GM21723 (cell line): Measurements from ENCODE around the gene WWOX.

Source experiments
- ATAC-seq: cut with Tn5 transposase; IDR thresholded peaks from one replicate; pipeline ENCODE4 v1.9.1; 2021; ENCODE audit warnings: mild to moderate bottlenecking, moderate library complexity; ENCODE audit not compliant: unreplicated experiment

The WWOX gene

DNA sequence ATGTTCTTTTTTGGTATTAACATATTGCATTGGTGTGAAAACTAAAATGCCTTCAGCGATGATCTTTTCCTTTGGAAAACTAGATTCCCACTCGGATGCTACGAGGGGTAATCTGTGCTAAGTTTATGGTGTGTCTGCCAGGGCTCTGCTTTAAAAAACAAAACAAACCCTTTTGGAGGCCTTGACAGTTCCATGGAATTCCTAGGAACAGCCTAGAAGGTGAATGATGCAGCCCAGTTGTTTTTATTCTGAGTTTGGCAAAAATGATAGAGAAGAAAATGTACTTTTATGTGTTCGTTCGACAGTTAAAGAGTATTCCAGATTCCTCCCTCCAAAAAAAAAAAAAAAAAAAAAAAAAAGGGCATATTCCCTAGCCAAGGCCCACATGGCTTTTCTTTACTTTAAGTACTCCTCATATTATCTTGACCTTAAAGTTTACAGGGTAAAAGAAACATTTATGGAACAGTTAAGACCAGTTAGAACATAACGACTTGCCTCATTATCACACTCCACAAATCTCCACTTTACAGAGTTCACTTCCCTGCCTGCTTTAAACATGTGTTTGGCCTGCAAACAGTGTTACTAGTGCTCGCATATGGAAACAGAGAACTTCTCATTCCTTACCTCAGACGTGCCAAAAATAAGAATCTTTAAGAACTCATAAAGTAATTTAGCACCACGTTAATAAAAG lies 159.1 kb downstream of the WWOX start:
- no peak for ATAC-seq

DNA sequence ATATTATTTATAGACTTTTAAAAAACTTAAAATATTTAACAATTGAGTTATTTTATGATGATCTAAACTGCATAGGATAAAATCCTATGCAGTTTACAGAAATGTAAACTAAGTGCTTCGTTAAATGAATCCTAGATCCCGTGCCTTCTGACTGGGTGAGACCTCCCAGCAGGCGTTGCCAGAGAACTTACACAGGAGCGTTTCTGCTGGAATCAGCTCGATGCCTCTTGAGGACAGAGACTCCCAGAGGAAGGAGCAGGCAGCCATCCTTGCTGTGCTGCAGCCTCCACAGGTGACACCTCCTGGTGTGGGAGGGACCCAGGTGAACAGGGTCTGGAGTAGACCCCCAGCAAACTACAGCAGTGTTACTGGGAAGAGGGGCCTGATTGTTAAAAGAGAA lies 160.4 kb downstream of the WWOX start:
- no peak for ATAC-seq

DNA sequence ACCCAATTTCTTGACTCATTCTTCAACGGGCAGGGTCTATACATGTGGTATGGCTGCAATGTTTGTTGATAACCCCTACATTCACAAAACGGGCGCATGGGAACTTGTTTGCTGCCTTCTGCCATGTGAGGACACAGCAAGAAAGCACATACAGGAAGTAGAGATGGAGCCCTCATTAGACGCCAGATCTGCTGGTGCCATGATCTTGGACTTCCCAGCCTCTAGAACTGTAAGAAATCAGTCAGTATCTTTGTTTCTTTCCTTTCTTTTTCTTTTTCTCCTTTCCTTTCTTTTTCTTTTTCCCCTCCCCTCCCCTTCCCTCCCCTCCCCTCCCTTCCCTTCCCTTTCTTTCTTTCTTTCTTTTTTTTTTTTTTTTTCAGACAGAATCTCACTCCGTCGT lies 165.2 kb downstream of the WWOX start:
- no peak for ATAC-seq

DNA sequence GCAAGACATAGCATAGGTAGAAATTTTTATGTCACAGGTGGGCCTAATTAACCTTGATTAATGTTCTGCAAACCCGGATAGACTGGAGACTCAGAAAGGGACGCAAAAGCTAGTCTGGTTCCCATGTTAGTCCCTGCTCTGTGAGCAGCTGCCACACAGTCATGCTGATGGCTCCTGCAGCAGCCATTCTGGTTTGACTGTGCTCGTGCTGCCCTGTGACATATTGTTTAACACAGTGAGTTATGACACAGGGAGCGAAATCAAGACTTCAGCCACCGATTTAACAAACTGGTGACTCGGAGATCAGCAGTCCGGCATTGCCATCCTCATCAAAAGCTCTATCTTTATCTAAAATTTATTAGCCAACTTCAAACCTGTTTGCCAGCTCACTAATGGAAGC lies 169.8 kb downstream of the WWOX start:
- no peak for ATAC-seq

DNA sequence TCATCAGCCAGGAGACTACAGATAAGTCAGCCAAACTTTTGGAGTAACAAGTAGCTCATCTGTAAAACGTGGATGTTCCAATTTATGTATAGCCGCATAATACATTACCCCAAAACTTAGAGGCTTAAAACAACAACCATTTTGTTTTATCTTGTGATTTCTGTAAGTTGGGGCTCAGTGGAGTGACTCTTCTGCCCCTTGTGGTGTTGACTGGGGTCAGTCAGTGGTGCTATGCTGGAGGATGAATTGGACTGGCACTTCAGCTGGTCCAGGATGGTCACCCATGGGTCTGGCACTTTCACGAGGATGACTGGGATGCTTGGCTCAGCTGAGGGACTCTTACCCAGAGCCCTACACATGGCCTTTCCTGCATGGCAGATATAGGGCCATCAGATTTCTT lies 172.5 kb downstream of the WWOX start:
- no peak for ATAC-seq

DNA sequence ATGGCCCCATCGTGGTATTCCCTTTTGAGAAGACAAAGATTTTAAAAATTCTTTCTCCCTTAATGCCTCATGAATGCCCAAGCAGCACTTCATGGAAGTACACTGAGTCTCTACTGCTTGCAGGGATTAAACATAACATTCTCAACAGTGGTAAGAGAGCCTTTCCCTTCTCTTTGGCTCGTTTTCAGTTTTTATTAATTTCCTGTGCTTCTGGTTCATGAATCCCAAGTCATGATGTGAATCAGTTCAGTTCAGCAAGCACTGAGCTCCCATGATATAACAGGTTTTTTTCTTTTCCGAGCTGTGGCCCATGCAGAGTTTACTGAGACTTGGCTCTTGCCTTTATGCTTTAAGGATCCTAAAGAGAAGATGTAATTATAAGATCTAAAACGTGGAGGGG lies 175.3 kb downstream of the WWOX start:
- no peak for ATAC-seq

DNA sequence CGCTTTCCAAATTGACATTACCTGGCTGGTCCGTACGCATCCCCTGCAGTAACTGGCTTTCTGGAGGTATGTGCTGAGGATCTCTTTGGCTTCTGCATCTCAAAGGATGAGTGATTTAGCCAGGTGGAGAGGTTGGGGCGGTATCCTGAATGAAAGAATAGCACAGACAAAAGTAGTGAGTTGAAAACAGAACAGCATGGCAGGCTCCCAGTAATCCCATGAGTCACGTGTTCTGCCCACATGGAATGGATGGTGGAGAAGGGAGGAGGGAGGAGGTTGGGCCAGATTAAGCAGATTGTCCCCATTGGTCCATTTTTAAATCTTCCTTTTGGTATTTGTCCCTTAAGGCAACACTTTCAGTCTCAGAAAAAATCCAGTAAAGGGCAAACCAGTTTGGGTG lies 176.0 kb downstream of the WWOX start:
- no peak for ATAC-seq

DNA sequence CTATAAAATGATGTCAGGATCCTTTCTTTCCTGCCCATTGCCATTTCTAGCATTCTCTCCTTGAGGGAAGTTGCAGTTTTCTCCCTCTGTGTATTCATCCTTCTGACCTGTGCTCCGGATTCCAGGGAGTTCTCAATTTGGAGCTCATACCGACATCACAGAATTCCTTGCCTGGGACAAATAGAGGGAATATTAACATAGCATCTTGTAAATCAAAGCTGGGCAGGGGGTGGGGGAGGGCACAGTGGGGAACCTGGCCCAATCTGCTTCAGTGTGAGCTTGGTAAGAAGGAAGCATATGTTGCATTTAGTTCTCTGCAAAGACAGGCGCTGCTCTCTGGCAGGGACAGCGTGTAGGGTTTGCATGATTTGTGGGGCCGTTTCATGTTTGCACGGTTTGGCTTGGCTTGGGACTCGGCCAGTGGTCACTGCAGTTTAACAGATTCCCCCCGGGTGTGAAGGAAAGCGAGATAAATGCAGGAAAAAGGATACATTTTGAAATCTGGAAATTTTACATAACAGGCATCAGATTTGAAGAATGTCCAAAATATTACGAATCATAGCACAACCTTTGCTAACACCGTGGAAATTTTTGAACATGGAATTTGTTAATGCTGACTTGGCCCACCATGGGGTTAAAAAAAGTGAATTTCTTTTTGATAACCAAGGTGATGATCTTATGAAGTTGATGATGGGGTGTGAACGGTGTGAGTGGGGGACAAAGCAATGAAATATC lies 178.0 kb downstream of the WWOX start:
- no peak for ATAC-seq

DNA sequence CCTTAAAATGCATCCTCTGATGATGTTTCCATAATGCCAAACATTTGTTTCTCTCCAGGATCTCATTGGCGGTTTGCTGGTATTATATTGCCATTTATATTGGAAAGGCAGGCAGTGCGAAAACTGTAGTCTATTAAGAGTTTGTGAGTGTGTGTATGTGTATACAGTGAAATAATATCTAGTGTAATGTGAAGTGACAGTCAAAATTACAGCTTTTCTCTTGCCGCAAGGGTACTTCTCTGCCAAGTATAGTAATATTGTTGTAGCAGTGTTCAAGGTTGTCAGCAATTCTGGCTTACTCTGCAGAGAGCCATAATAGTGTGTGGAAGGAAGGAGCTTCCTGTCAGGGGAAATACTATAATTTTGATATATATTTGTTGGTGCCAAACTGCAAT lies 178.6 kb downstream of the WWOX start:
- ATAC-seq: no peak

DNA sequence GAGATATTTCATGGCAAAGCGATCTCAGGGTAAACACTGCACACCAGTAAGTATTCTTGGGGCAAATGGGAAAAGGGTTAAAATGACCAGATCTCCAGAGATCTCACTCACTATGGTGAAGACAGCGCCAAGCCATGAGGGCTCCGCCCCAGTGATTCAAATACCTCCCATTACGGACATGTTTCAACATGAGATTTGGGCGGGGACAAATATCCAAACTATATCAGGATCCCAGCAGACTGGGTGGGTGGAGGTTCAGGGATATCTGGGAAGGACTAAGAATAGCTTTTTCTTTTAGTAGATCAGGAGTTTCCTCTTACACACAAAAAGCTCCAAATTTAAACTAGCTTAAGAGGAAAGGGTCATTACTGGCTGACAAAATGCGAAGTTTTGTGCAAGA lies 181.7 kb downstream of the WWOX start:
- no peak for ATAC-seq

DNA sequence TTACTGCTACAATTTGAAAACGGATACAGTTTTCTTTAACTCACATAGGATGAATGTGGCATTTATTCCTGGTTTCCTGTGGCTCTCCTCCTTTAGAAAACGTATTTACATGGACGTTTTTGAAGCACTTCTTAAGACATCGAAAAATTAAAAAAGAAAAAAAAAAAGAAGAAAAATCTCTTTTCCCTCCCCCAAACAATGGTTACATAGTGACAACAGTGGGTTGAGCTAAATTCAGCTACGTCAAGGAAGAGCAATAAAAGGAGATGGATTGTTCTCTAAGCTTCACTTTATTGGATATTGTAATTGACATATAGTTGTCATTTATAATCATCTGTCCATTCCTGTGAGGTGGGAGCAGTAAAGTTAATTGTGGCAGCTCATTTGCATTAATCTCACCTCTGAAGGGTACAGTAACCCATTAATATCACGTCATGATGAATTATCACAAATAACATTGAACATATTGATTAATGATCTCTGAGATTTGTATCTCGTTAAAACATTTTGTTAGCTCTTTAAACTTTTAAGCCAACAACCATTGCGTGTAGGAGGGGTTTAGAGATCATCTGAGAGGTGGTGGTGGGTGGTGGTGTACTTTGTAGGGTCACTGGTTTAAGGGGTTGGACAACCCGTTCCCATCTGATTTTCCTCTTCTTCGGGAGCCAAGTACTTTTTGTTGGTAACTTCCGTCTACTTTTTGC lies 184.2 kb downstream of the WWOX start:
- ATAC-seq: no peak

DNA sequence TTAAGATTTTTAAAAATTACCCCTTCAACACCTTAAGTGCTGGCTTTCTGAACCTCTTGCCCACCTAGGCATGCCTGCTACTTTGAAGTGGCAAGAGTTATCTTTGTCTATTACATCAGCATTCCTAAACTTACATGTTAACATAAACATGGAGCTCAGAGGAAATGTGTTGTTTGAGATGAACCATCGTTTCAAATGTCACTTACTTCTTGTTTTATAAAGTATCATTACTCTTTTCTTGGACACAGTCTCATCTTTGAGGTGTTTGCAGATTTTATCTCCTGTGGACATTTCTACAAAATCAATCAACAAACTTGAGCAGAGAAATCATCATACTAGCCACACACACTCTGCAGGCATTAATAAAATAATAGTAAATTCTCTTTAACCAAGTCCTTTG lies 184.9 kb downstream of the WWOX start:
- ATAC-seq: no peak

DNA sequence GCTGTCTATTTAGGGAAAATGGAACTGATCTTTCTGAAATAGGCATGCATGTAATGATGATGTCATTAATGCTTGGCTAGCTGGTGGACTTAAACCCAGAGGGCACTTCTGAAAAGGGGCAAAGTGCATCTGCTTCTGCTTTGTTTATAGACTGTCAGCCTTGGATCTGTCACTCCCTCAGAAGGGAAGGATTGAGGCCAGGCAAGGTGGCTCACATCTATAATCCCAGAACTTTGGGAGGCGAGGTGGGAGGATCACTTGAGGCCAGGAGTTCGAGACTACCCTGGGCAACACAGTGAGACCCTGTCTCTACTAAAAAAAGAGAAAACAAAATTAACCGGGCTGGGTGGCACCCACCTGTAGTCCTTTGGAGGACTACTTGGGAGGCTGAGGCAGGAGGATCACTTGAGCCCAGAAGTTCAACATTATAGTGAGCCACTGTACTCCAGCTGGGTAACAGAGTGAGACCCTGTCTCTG lies 185.5 kb downstream of the WWOX start:
- ATAC-seq: no peak

DNA sequence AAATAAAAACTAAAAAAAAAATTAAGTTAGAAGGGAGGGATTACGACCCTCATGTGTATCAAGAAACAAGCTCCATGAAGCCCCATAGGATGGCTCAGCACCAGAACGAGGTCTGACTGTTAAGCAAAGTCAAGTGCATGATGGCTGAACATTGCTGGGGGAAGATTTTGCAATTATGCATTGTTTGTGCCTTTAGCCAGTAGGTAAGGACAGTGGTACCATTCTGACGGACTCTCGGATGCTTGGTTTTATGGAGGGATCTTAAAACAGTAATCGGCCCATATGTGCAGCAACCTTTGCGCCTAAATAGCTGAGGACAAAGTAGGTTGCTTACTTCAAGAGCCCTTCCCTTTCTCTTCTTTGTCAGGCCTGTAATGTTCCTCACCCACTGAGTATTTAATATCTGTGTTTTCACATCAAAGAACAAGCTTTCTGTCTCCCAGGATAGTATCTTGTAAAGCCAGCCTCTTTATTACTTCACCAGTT lies 186.0 kb downstream of the WWOX start:
- no peak for ATAC-seq

DNA sequence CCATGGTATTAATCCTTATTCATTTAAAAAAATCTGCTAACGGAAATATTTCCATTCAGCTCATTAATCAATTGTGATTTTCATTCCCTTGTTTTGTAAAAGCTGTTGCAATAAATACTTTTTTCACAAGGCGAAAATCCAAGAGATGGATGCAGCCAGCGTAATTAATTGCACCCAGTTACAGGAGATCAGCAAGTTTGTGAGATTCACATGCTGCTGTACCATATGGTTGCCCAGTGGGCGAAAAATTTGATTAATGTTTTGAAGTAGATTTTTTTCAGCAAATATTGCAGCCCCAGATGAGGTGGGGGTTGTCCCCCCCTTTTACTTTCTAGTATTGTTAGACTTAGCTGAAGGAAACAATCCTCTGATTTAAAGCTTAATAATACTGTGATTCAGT lies 186.6 kb downstream of the WWOX start:
- no peak for ATAC-seq

DNA sequence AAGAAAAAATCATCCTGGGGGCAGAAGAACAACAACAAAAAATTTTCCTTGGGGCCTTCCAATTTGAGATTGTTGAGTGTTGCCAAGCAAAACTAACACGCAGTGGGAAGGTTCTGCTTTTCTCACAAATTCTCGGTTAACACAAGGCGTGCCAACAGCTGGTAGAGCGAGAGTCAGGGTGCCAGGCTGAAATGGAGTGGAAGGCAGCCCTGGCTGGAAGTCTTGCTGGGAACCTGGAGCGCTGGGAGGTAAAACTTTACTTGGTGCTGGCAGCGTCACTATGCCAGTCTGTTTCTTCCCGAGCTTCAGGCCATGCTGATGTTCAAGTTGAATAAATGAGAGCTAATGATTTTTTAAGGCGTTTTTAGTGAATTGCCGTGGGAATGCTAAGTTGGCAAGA lies 189.4 kb downstream of the WWOX start:
- no peak for ATAC-seq

DNA sequence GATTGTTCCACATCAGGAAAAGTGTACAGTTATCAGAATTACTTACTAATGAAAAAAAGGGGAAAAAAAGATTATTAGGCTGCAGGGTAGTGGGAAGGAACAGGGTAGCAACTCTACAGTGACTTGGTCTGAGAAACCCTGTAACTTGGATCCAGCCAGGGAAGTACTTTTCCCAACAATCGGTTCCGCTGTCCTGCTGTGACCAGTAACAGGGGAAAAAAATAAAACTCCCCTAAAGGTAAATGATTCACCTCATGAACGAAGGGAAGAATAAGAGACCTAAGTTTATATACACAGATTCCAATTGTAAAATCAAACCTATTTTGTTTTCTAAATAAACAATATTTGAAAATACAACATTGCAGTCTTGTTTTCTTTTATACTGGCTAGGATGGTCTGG lies 189.9 kb downstream of the WWOX start:
- ATAC-seq: no peak

DNA sequence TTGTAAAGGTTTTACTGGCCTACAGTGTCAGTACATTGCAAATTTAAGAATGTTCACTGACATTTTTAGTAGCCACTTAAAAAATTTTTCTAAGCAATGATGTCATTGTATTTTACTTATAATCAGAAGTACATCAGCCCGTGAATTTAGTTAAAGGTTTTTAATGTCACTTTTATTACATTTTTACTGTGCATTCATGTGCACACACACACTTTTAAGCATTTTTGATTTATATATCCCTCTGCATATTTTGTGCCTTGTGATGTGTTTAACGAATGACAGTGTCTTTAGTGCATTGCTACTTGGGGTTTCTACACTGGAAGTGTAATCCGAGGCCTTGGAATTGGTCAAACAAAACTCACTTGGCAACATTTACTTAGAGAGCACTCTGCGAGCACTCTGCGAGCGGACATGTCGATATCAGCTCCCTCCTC lies 190.4 kb downstream of the WWOX start:
- ATAC-seq: no peak

DNA sequence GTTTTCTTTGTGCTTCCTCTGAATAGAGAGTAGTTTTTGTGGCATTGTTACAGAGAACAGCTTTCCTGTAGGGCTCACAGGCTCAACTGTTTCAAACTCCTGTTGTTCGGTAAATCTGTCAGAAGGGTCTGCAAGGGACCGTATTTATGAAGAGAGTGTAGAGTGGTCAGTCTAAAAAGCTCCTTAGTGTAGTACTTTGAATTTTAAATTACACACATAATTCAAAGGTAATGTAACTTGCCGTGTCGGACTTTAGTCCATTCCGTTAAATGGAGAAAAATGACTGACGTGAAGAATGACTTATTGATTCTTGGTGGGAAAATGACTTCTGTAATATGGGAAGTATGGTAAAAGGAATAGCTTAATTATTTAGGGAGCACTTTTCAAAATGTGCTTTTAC lies 190.9 kb downstream of the WWOX start:
- ATAC-seq: no peak

DNA sequence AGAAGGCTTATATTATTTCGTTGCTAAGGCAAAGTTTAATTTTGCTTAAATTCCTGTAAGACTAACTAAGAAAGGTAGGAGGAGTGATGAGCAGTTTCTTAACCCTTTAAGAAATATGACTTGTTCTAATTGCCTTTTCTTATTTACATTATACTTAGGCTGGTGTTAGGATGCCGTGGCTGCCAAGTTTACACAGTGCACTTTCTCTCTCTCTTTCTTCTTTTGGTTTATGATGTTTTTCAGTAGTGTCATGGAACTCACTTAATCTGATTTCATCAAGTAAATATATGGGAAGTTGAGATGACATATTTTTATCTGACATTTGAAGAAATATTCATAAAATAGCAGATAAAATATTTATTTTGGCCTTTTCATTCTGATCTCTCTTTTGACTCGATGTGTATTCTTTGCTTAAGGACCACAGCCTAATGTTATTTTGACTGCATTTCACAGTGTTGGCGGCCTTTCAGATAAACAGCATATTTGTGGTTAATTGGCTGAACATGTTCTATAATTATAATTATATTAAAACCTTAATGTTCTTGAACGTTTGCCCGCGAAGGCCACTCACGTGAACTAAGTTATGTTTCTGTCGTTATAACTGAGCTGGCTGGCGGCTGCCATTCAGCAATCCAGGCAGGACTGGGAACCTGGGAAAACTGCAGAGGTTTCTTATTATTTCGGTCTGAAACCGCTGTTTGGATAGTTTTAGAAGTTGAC lies 191.6 kb downstream of the WWOX start:
- ATAC-seq: no peak

DNA sequence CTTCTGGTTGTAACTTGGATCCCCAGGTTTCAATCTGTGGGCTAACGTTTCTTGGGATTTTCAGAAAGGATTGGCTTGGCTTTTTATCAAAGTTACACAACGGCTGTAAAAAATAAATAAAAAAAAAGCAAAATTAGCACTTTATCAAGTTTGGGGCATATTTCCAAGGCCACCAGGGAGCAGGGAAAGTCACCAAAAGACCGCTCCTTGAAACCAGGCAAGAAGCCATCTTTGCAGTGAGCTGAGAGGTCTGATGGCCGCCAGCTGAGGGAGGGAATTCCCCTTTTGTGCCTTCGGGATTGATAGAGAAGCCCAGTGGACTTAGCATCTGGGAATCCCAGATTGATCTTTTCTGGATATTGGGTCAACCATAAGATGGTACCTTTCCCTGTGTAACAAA lies 192.2 kb downstream of the WWOX start:
- ATAC-seq: no peak
